Cardiac muscle cell (in vitro differentiated cells and primary cell): ENCODE results near the gene WDR86. TPM values are rescaled to one million over a fixed set of nuclear protein-coding genes. Genes with fewer than 3 reads are reported as not detected.

ENCODE experiments used
- DNase-seq, 2 donors: peaks; one replicate each; pipeline versions ENCODE4 v3.0.0 to v3.0.0-alpha.2; 2010 to 2017; ENCODE audit warnings: low read depth in 1 of 2, low spot score in 1 of 2
- H3K27ac ChIP-seq: fragments of 200-600 bp; sonication (generic); 2 replicates; pipeline ENCODE4 v1.5.1; 2016
- H3K27me3 ChIP-seq: fragments of 200-600 bp; sonication (generic); 2 replicates; pipeline ENCODE4 v1.6.0; 2016; ENCODE audit warnings: control low read depth
- H3K36me3 ChIP-seq: fragments of 200-600 bp; sonication (generic); 2 replicates; pipeline ENCODE4 v1.5.1; 2016; ENCODE audit warnings: control low read depth
- H3K4me1 ChIP-seq: fragments of 200-600 bp; sonication (generic); 2 replicates; pipeline ENCODE4 v1.8.1; 2017; ENCODE audit warnings: low read depth, mild to moderate bottlenecking, mixed run types
- H3K4me3 ChIP-seq: fragments of 200-600 bp; sonication (generic); 2 replicates; pipeline ENCODE4 v1.5.1; 2016; ENCODE audit warnings: mild to moderate bottlenecking
- H3K9me3 ChIP-seq: fragments of 200-600 bp; sonication (generic); 2 replicates; pipeline ENCODE4 v1.5.1; 2017; ENCODE audit warnings: low read depth, mild to moderate bottlenecking, control low read depth
- CTCF ChIP-seq: IDR thresholded peaks from 2 replicates; pipeline ENCODE4 v1.5.1; 2012; ENCODE audit warnings: low read depth, mild to moderate bottlenecking, low read length
- polyA plus RNA-seq: library from polyadenylated mRNA; unstranded; fragments of >200 nt; fragmentation: Nextera tagmentation; extraction: Ambion mirVana; gene quantifications from 2 replicates; pipeline ENCODE4 v1.2.1, GENCODE V29; 2016
- total RNA-seq: library from RNA; depleted of rRNA; stranded (reverse); fragments of >200 nt; gene quantifications from 2 replicates; pipeline ENCODE4 v1.2.3, GENCODE V29; 2016

WDR86 gene
- total and polyA plus RNA-seq, 2 experiments from 2014 or later, result 58.8 to 130 TPM

GRCh38 chr7:151425670-151426440 is 16.0 kb upstream of the WDR86 start:
- Histone ChIP-seq H3K36me3 (no peaks in the 10 kb centered on the region), H3K4me1 (peaks cover 19% of the 10 kb centered on the region), H3K27me3 (no peaks in the 10 kb centered on the region), H3K9me3 (no peaks in the 10 kb centered on the region), H3K27ac (no peak overlapping the region), H3K4me3 (no peak overlapping the region)
- TF ChIP-seq CTCF, result no peak
- DNase-seq, result peak in 1 of 2 donors; percentile 86

- peaks cover 17% of the 10 kb centered on the region for H3K4me1 ChIP-seq
- H3K27me3 ChIP-seq, result no peaks in the 10 kb centered on the region
- no peaks in the 10 kb centered on the region for H3K36me3 ChIP-seq
- no peak overlapping the region for H3K27ac ChIP-seq
- H3K4me3 ChIP-seq, result no peak overlapping the region
- TF ChIP-seq CTCF, result no peak
- H3K9me3 ChIP-seq, result no peaks in the 10 kb centered on the region
- peak in 1 of 2 donors; percentile 70 for DNase-seq
Observed at GRCh38 chr7:151424799-151425198, 15.0 kb upstream of the WDR86 start.

- DNase-seq, result peak in 1 of 2 donors; percentile 32
- Histone ChIP-seq H3K9me3 (no peaks in the 10 kb centered on the region), H3K27me3 (no peaks in the 10 kb centered on the region), H3K4me3 (no peak overlapping the region), H3K27ac (no peak overlapping the region), H3K36me3 (no peaks in the 10 kb centered on the region), H3K4me1 (peaks cover 8% of the 10 kb centered on the region)
- TF ChIP-seq CTCF, result no peak
Observed at GRCh38 chr7:151423936-151424335, 14.1 kb upstream of the WDR86 start.

DNA sequence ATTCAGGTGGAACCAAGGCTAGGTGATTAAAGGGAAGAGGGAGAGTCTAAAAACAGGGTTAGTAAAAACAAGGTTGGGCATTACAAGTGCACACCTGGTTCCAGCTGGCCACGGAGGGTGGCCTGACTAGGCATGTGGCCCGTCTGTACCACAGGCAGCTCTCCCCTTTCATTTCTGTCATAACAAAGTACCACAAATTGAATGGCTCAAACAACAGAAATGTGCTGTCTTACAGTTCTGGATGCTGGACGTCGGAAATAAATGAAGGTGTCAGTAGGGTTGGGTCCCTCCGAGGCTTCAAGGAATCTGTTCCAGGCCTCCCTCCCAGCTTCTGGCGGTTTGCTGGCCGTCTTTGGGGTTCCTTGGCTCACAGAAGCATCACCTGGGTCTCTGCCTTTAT is 13.4 kb upstream of the WDR86 start:
- no peaks in the 10 kb centered on the region for H3K27me3 ChIP-seq
- no peak for DNase-seq
- H3K27ac ChIP-seq, result peak overlapping the region; percentile 29
- H3K4me1 ChIP-seq, result peaks cover 2% of the 10 kb centered on the region
- H3K9me3 ChIP-seq, result no peaks in the 10 kb centered on the region
- no peaks in the 10 kb centered on the region for H3K36me3 ChIP-seq
- H3K4me3 ChIP-seq, result no peak overlapping the region
- TF ChIP-seq CTCF, result no peak

DNA sequence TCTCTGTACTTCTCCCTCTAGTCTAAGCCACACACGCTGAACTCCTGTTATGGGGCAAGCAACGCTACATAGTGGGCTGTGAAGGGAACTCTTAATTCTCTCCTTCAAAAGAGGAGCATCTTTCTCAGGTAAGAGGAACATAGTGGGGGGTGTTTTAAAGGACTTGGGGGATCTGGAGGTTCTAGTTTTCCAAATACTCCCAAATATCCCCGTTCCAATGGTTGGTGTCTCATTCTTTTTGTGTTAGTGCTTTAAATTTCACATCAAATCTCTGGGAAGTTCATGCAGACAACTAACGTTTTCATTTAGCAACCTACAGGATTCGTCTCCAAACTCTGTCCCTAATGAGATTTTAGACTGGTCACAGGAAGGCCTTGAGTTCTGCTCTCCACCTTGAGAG is 12.4 kb upstream of the WDR86 start:
- Histone ChIP-seq H3K9me3 (no peaks in the 10 kb centered on the region), H3K27me3 (no peaks in the 10 kb centered on the region), H3K27ac (peak overlapping the region; percentile 29), H3K4me1 (no peaks in the 10 kb centered on the region), H3K4me3 (no peak overlapping the region), H3K36me3 (no peaks in the 10 kb centered on the region)
- no peak for TF ChIP-seq CTCF
- no peak for DNase-seq
